NCI-H187 (cell line): ENCODE data around the gene HOXC6.

Source experiments
- DNase-seq, 2 experiments: peaks; one replicate each; lab custom pipeline; 2025; lab: John Stamatoyannopoulos, UW

HOXC6 gene

GRCh38 chr12:54028314-54029201 lies at the start of gene HOXC6:
TSS of gene HOXC6 (plus strand) at chr12:54028440. CDS start at chr12:54028522, 82 bp downstream.
- DNase-seq: no peak

GRCh38 chr12:53978477-53979356 lies 49.5 kb upstream of the HOXC6 start:
- no peak for DNase-seq

- DNase-seq: no peak
Measured at GRCh38 chr12:53980104-53980801, 48.0 kb upstream of the HOXC6 start.

- no peak for DNase-seq
Measured at GRCh38 chr12:53980802-53981496, 47.3 kb upstream of the HOXC6 start.

- DNase-seq: no peak
Measured at GRCh38 chr12:53981634-53982565, 46.3 kb upstream of the HOXC6 start.

GRCh38 chr12:53982648-53983567 lies 45.3 kb upstream of the HOXC6 start:
- DNase-seq: no peak

- no peak for DNase-seq
Measured at GRCh38 chr12:53983568-53983949, 44.7 kb upstream of the HOXC6 start.

GRCh38 chr12:53983950-53984572 lies 44.2 kb upstream of the HOXC6 start:
- no peak for DNase-seq

- DNase-seq: peak; percentile 92 to 98
Measured at GRCh38 chr12:53984901-53985691, 43.1 kb upstream of the HOXC6 start, which contains the start of gene HOXC10. TSS of gene HOXC10 (plus strand) at chr12:53985146. CDS start at chr12:53985260, 114 bp downstream.

GRCh38 chr12:53985692-53985993 lies 42.6 kb upstream of the HOXC6 start:
- DNase-seq: peak in 1 of 2 experiments; percentile 77

- peak in 1 of 2 experiments; percentile 73 for DNase-seq
Measured at GRCh38 chr12:53985994-53986685, 42.1 kb upstream of the HOXC6 start.

- DNase-seq: peak in 1 of 2 experiments; percentile 47
Measured at GRCh38 chr12:53986686-53987483, 41.4 kb upstream of the HOXC6 start.

- peak in 1 of 2 experiments; percentile 28 for DNase-seq
Measured at GRCh38 chr12:53987787-53988230, 40.4 kb upstream of the HOXC6 start.

- DNase-seq: no peak
Measured at GRCh38 chr12:53988541-53989226, 39.6 kb upstream of the HOXC6 start.

- peak; percentile 39 to 82 for DNase-seq
Measured at GRCh38 chr12:53989227-53990113, 38.8 kb upstream of the HOXC6 start.
